ENCODE measurements around the gene CA10. TPM values are rescaled to one million over a fixed set of nuclear protein-coding genes. Genes with fewer than 3 reads are reported as not detected.

Gene CA10
- total and polyA plus RNA-seq, 2 experiments from 2014 or later: 0.92 to 1.5 TPM

GRCh38 chr17:51937264-51937663 lies 221.2 kb downstream of the CA10 start:
- no peaks in the 10 kb centered on the region for H3K79me2 ChIP-seq (replicated peaks; ENCODE audit: insufficient read depth)
- no peak overlapping the region for H3K4me2 ChIP-seq
- DNase-seq (ENCODE audit: low spot score) (no peak), ATAC-seq (no peak)
- TF ChIP-seq ZNF114 (CRISPR knock-in tag; IDR thresholded peaks at IDR 0.05) (no peak), CTCF (conservative IDR thresholded peaks at IDR 0.05; ENCODE audit: low read depth in 2 of 2) (no peak), NANOG (IDR thresholded peaks at IDR 0.05; ENCODE audit: borderline replicate concordance) (no peak), CREB1 (CRISPR knock-in tag; IDR thresholded peaks at IDR 0.05; ENCODE audit: low read depth) (no peak), EZH2phosphoT487 (IDR thresholded peaks at IDR 0.05; ENCODE audit: unreplicated experiment) (no peak), POLR2AphosphoS5 (IDR thresholded peaks at IDR 0.05; ENCODE audit: low read depth) (no peak), ZNF462 (CRISPR knock-in tag; IDR thresholded peaks at IDR 0.05) (no peak), EZH2 (IDR thresholded peaks at IDR 0.05; ENCODE audit: low read depth, unreplicated experiment) (no peak), ZNF331 (CRISPR knock-in tag; IDR thresholded peaks at IDR 0.05; ENCODE audit: low read depth) (no peak)
- H3K4me3 Mint-ChIP-seq: no peak overlapping the region
- H3K27ac Mint-ChIP-seq: no peak overlapping the region
- no peak overlapping the region for H3K4me3 ChIP-seq
- no peaks in the 10 kb centered on the region for H3K36me3 ChIP-seq (ENCODE audit: insufficient read depth)
- no peaks in the 10 kb centered on the region for H3K27me3 ChIP-seq (ENCODE audit: insufficient read depth)
- no peaks in the 10 kb centered on the region for H3F3A ChIP-seq (replicated peaks; ENCODE audit: low read depth)
- H3K9me2 ChIP-seq (ENCODE audit: insufficient read depth): 0 out of 2 replicates have a peak, but pooled peaks cover 10% of the 10 kb centered on the region
- H3K27me3 Mint-ChIP-seq (ENCODE audit: insufficient read depth, low read depth, poor library complexity): peaks cover 2% of the 10 kb centered on the region
- H3K36me3 Mint-ChIP-seq (ENCODE audit: low read depth): no peaks in the 10 kb centered on the region
- H3K27ac ChIP-seq (ENCODE audit: low read depth): no peak overlapping the region
- H3K4me1 Mint-ChIP-seq: no peaks in the 10 kb centered on the region
- H4K20me1 ChIP-seq (replicated peaks; ENCODE audit: insufficient read depth): no peaks in the 10 kb centered on the region
- no peaks in the 10 kb centered on the region; the same call in 1 of the 3 replicates for H3K9me3 Mint-ChIP-seq
- H3K4me1 ChIP-seq (ENCODE audit: insufficient read depth): no peaks in the 10 kb centered on the region
- no peak overlapping the region for H2AFZ ChIP-seq

Measured in GM23338 (cell line).